ENCODE data around the gene CDK7. TPM values are rescaled to one million over a fixed set of nuclear protein-coding genes. Genes with fewer than 3 reads are reported as not detected.

Gene CDK7
- total RNA-seq, 4 donors from 2014 or later, result 4.4 to 35.3 (median 11.1) TPM

DNA sequence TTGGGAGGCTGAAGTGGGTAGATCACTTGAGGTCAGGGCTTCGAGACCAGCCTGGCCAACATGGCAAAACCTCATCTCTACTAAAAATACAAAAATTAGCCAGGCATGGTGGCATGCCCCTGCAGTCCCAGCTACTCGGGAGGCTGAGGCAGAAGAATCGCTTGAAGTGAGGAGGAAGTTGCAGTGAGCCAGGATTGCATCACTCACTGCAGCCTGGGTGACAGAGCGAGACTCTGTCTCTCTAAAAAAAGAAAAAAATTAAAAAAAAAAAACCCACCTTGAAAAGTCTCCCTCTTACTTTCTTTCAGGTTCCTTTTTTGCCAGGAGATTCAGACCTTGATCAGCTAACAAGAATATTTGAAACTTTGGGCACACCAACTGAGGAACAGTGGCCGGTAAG is 34.2 kb downstream of the CDK7 start:
- DNase-seq, result no peak
- no peaks in the 10 kb centered on the region for H3K9me3 ChIP-seq
- no peaks in the 10 kb centered on the region for H3K27me3 ChIP-seq
- H3K4me1 ChIP-seq, result no peaks in the 10 kb centered on the region
- no peaks in the 10 kb centered on the region for H3K36me3 ChIP-seq
- no peak for TF ChIP-seq CTCF (IDR thresholded peaks at IDR 0.05)
- no peak for TF ChIP-seq POLR2A (IDR thresholded peaks at IDR 0.05)
- intact Hi-C loops (cut with DNase I; ENCODE audit: low total_unique reads), result no loop called here
- no peak overlapping the region for H3K27ac ChIP-seq
- H3K4me3 ChIP-seq, result no peak overlapping the region

- Histone ChIP-seq H3K4me3 (no peak overlapping the region), H3K36me3 (no peaks in the 10 kb centered on the region), H3K4me1 (no peaks in the 10 kb centered on the region), H3K27ac (no peak overlapping the region), H3K9me3 (no peaks in the 10 kb centered on the region), H3K27me3 (no peaks in the 10 kb centered on the region)
- DNase-seq, result no peak
- intact Hi-C loops (cut with DNase I; ENCODE audit: low total_unique reads), result no loop called here
- TF ChIP-seq POLR2A (IDR thresholded peaks at IDR 0.05), result no peak
- no peak for TF ChIP-seq CTCF (IDR thresholded peaks at IDR 0.05)
Observed at GRCh38 chr5:69270840-69271239, 36.2 kb downstream of the CDK7 start.

DNA sequence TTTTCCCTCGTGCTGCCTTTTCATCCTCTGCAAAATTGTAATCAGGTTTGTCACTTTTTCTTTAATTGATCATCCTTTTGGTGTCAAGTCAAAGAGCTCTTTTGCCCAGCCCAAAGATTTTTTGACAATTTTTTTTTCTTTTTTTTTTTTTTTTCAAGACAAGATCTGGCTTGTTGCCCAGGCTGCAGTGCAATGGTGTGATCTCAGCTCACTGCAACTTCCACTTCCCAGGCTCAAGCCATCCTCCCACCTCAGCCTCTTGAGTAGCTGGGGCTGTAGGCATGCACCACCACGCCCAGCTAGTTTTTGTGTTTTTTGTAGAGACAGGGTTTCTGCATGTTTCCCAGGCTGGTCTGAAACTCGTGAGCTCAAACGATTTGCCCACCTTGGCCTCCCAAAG is 36.7 kb downstream of the CDK7 start:
- Histone ChIP-seq H3K36me3 (no peaks in the 10 kb centered on the region), H3K27me3 (no peaks in the 10 kb centered on the region), H3K4me1 (no peaks in the 10 kb centered on the region), H3K9me3 (no peaks in the 10 kb centered on the region), H3K4me3 (no peak overlapping the region), H3K27ac (no peak overlapping the region)
- intact Hi-C loops (cut with DNase I; ENCODE audit: low total_unique reads), result no loop called here
- DNase-seq, result peak in 1 of 2 donors; percentile 21
- no peak for TF ChIP-seq POLR2A (IDR thresholded peaks at IDR 0.05)
- TF ChIP-seq CTCF (IDR thresholded peaks at IDR 0.05), result no peak

- Histone ChIP-seq H3K27ac (no peak overlapping the region), H3K4me3 (no peak overlapping the region), H3K27me3 (no peaks in the 10 kb centered on the region), H3K9me3 (no peaks in the 10 kb centered on the region), H3K36me3 (no peaks in the 10 kb centered on the region), H3K4me1 (no peaks in the 10 kb centered on the region)
- TF ChIP-seq CTCF (IDR thresholded peaks at IDR 0.05), result no peak
- no peak for TF ChIP-seq POLR2A (IDR thresholded peaks at IDR 0.05)
- no peak for DNase-seq
- intact Hi-C loops (cut with DNase I; ENCODE audit: low total_unique reads), result no loop called here
Observed at GRCh38 chr5:69275563-69275962, 40.9 kb downstream of the CDK7 start.

- TF ChIP-seq POLR2A (IDR thresholded peaks at IDR 0.05), result no peak
- TF ChIP-seq CTCF (IDR thresholded peaks at IDR 0.05), result no peak
- Histone ChIP-seq H3K4me3 (no peak overlapping the region), H3K27ac (no peak overlapping the region), H3K9me3 (no peaks in the 10 kb centered on the region), H3K4me1 (no peaks in the 10 kb centered on the region), H3K27me3 (no peaks in the 10 kb centered on the region), H3K36me3 (no peaks in the 10 kb centered on the region)
- intact Hi-C loops (cut with DNase I; ENCODE audit: low total_unique reads), result no loop called here
- no peak for DNase-seq
Observed at GRCh38 chr5:69276422-69277174, 41.9 kb downstream of the CDK7 start.

All from uterus (tissue), 4 donors.